Measurements from ENCODE around the gene AHI1.

The AHI1 gene

GRCh38 chr6:135481783-135482369 is 15.7 kb downstream of the AHI1 start:
- Histone ChIP-seq H3K27me3 (ENCODE audit: low read depth, low read length) (no peaks in the 10 kb centered on the region), H3K4me1 (ENCODE audit: low read length) (no peaks in the 10 kb centered on the region), H3K4me2 (ENCODE audit: low read length) (no peak overlapping the region), H2AFZ (ENCODE audit: low read depth, low read length) (no peak overlapping the region), H3K4me3 (ENCODE audit: low read length) (no peak overlapping the region), H4K20me1 (ENCODE audit: insufficient read depth, low read length) (no peaks in the 10 kb centered on the region), H3K79me2 (ENCODE audit: low read length) (no peaks in the 10 kb centered on the region), H3K9ac (ENCODE audit: low read length) (no peak overlapping the region), H3K9me3 (ENCODE audit: insufficient read depth, low read length) (peaks cover 5% of the 10 kb centered on the region), H3K36me3 (replicated peaks; ENCODE audit: low read depth, low read length) (peaks cover 46% of the 10 kb centered on the region), H3K27ac (ENCODE audit: low read length) (no peak overlapping the region)
- TF ChIP-seq, protein P1, sequence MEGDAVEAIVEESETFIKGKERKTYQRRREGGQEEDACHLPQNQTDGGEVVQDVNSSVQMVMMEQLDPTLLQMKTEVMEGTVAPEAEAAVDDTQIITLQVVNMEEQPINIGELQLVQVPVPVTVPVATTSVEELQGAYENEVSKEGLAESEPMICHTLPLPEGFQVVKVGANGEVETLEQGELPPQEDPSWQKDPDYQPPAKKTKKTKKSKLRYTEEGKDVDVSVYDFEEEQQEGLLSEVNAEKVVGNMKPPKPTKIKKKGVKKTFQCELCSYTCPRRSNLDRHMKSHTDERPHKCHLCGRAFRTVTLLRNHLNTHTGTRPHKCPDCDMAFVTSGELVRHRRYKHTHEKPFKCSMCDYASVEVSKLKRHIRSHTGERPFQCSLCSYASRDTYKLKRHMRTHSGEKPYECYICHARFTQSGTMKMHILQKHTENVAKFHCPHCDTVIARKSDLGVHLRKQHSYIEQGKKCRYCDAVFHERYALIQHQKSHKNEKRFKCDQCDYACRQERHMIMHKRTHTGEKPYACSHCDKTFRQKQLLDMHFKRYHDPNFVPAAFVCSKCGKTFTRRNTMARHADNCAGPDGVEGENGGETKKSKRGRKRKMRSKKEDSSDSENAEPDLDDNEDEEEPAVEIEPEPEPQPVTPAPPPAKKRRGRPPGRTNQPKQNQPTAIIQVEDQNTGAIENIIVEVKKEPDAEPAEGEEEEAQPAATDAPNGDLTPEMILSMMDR (IDR thresholded peaks at IDR 0.05; ENCODE audit: low read depth, low read length): no peak
- TF ChIP-seq EZH2phosphoT487 (IDR thresholded peaks at IDR 0.05; ENCODE audit: low read depth): no peak

DNA sequence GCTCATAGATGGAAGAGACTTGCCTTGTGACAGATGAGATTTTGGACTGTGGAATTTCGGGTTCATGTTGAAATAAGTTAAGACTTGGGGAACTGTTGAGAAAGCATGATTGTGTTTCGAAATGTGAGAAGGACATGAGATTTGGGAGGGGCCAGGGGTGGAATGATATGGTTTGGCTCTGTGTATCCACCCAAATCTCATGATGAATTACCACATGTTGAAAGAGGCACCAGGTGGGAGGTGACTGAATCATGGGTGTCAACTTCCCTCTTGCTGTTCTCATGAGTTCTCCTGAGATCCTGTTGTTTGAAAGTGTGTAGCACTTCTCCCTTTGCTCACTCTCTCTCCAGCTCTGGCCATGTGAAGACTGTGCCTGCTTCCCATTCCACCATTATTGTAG is 17.9 kb downstream of the AHI1 start:
- H3K4me3 ChIP-seq (ENCODE audit: low read length): no peak overlapping the region
- H3K4me1 ChIP-seq (ENCODE audit: low read length): peaks cover under 1% of the 10 kb centered on the region; the same call in 1 of the 2 replicates
- H3K9ac ChIP-seq (ENCODE audit: low read length): no peak overlapping the region
- H3K4me2 ChIP-seq (ENCODE audit: low read length): no peak overlapping the region
- peaks cover 5% of the 10 kb centered on the region for H3K9me3 ChIP-seq (ENCODE audit: insufficient read depth, low read length)
- no peaks in the 10 kb centered on the region for H3K79me2 ChIP-seq (ENCODE audit: low read length)
- no peaks in the 10 kb centered on the region for H4K20me1 ChIP-seq (ENCODE audit: insufficient read depth, low read length)
- H3K36me3 ChIP-seq (replicated peaks; ENCODE audit: low read depth, low read length): peaks cover 37% of the 10 kb centered on the region
- no peak for TF ChIP-seq EZH2phosphoT487 (IDR thresholded peaks at IDR 0.05; ENCODE audit: low read depth)
- TF ChIP-seq, protein P1 (IDR thresholded peaks at IDR 0.05; ENCODE audit: low read depth, low read length): no peak
- H3K27me3 ChIP-seq (ENCODE audit: low read depth, low read length): no peaks in the 10 kb centered on the region
- H2AFZ ChIP-seq (ENCODE audit: low read depth, low read length): no peak overlapping the region
- H3K27ac ChIP-seq (ENCODE audit: low read length): no peak overlapping the region

DNA sequence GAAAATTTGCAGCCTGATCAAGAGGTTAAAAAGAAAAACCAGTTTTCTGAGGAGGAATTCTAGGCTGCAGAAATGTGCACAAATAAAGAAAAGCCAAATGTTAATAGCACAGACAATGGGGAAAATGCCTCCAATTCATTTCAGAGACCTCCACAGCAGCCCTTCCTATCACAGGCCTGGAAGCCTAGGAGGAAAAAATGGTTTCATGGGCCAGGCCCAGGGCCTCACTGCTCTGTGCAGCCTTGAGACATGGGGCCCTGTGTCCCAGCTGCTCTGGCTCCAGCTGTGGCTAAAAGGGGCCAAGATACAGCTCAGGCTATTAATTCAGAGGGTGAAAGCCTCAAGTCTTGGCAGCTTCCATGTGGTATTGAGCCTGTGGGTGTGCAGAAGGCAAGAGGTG is 18.9 kb downstream of the AHI1 start:
- Histone ChIP-seq H3K4me2 (ENCODE audit: low read length) (no peak overlapping the region), H3K27me3 (ENCODE audit: low read depth, low read length) (no peaks in the 10 kb centered on the region), H3K4me3 (ENCODE audit: low read length) (no peak overlapping the region), H3K79me2 (ENCODE audit: low read length) (no peaks in the 10 kb centered on the region), H3K27ac (ENCODE audit: low read length) (no peak overlapping the region), H3K9me3 (ENCODE audit: insufficient read depth, low read length) (peaks cover 5% of the 10 kb centered on the region), H3K4me1 (ENCODE audit: low read length) (peaks cover 2% of the 10 kb centered on the region; the same call in 1 of the 2 replicates), H3K36me3 (replicated peaks; ENCODE audit: low read depth, low read length) (peaks cover 30% of the 10 kb centered on the region), H4K20me1 (ENCODE audit: insufficient read depth, low read length) (no peaks in the 10 kb centered on the region), H2AFZ (ENCODE audit: low read depth, low read length) (no peak overlapping the region), H3K9ac (ENCODE audit: low read length) (no peak overlapping the region)
- TF ChIP-seq, protein P1 (IDR thresholded peaks at IDR 0.05; ENCODE audit: low read depth, low read length): no peak
- TF ChIP-seq EZH2phosphoT487 (IDR thresholded peaks at IDR 0.05; ENCODE audit: low read depth): no peak

GRCh38 chr6:135475292-135475886 is 22.2 kb downstream of the AHI1 start:
- no peak overlapping the region for H3K4me2 ChIP-seq (ENCODE audit: low read length)
- H2AFZ ChIP-seq (ENCODE audit: low read depth, low read length): no peak overlapping the region
- H3K27me3 ChIP-seq (ENCODE audit: low read depth, low read length): no peaks in the 10 kb centered on the region
- no peak overlapping the region for H3K9ac ChIP-seq (ENCODE audit: low read length)
- TF ChIP-seq, protein P1 (IDR thresholded peaks at IDR 0.05; ENCODE audit: low read depth, low read length): no peak
- H4K20me1 ChIP-seq (ENCODE audit: insufficient read depth, low read length): no peaks in the 10 kb centered on the region
- H3K36me3 ChIP-seq (replicated peaks; ENCODE audit: low read depth, low read length): peaks cover 9% of the 10 kb centered on the region
- H3K4me3 ChIP-seq (ENCODE audit: low read length): no peak overlapping the region
- H3K27ac ChIP-seq (ENCODE audit: low read length): no peak overlapping the region
- H3K9me3 ChIP-seq (ENCODE audit: insufficient read depth, low read length): no peaks in the 10 kb centered on the region
- H3K4me1 ChIP-seq (ENCODE audit: low read length): peaks cover 2% of the 10 kb centered on the region; the same call in 1 of the 2 replicates
- H3K79me2 ChIP-seq (ENCODE audit: low read length): no peaks in the 10 kb centered on the region

All from OCI-LY3 (cell line).